AG04450 (cell line): ENCODE data around the gene ZNF169. TPM values are rescaled to one million over a fixed set of nuclear protein-coding genes. Genes with fewer than 3 reads are reported as not detected.
"Not testable (repeated sequence)": the region's sequence is repeated elsewhere in the genome, so short reads cannot be mapped to it uniquely, and the experiment has no call there.

Experiments used
- CTCF ChIA-PET: fragments of 300-600, 350-600 bp; formaldehyde crosslinking; extraction: SDS; loops from one replicate; lab custom pipeline; 2022; ENCODE audit warnings: antibody characterized with exemption, inconsistent platforms; lab: Charles Lee
- POLR2A ChIA-PET: fragments of 350-600 bp; formaldehyde crosslinking; extraction: SDS; loops from one replicate; lab custom pipeline; 2021; ENCODE audit warnings: antibody characterized with exemption, inconsistent platforms; lab: Yijun Ruan, JAX
- DNase-seq: peaks from one replicate; pipeline ENCODE4 v3.0.0-alpha.2; 2011; ENCODE audit warnings: low read depth, low spot score
- H3K27ac ChIP-seq: one replicate; pipeline ENCODE4 v1.5.1; 2012; ENCODE audit warnings: low read depth, low read length, control low read depth
- H3K27me3 ChIP-seq: one replicate; pipeline ENCODE4 v1.6.0; 2012; ENCODE audit warnings: low read length; ENCODE audit not compliant: control insufficient read depth, insufficient read depth
- H3K4me3 ChIP-seq: 2 replicates; pipeline ENCODE4 v1.5.1; 2011; ENCODE audit warnings: mild to moderate bottlenecking, low read depth, low read length, control low read depth
- H3K9me3 ChIP-seq: 2 replicates; pipeline ENCODE4 v1.5.1; 2012; ENCODE audit warnings: low read length; ENCODE audit not compliant: control insufficient read depth, insufficient read depth
- CTCF ChIP-seq: IDR thresholded peaks from 2 replicates; pipeline ENCODE4 v1.5.1; 2011; ENCODE audit warnings: low read depth, low read length, control low read depth, inconsistent platforms
- polyA plus RNA-seq: library from polyadenylated mRNA; depleted of rRNA; stranded (reverse); fragments of >200 nt; gene quantifications from 2 replicates; pipeline ENCODE4 v1.2.3, GENCODE V29; 2011

The ZNF169 gene
- polyA plus RNA-seq, 1 experiment = 2.3 TPM

- Histone ChIP-seq H3K27me3 (no peaks in the 10 kb centered on the region), H3K9me3 (no peaks in the 10 kb centered on the region), H3K4me3 (no peak overlapping the region), H3K27ac (no peak overlapping the region)
- no peak for DNase-seq
- ChIA-PET POLR2A (no interaction called here), CTCF (no interaction called here)
- no peak for TF ChIP-seq CTCF
These were observed 41.6 kb downstream of the ZNF169 start for GRCh38 chr9:94300470-94301301.

GRCh38 chr9:94301583-94301982, 42.5 kb downstream of the ZNF169 start:
- no peak for TF ChIP-seq CTCF
- ChIA-PET CTCF (no interaction called here), POLR2A (no interaction called here)
- H3K4me3 ChIP-seq = no peak overlapping the region
- no peaks in the 10 kb centered on the region for H3K27me3 ChIP-seq
- no peaks in the 10 kb centered on the region for H3K9me3 ChIP-seq
- no peak overlapping the region for H3K27ac ChIP-seq
- no peak for DNase-seq

GRCh38 chr9:94302426-94302825, 43.3 kb downstream of the ZNF169 start:
- ChIA-PET CTCF (no interaction called here), POLR2A (no interaction called here)
- DNase-seq = no peak

GRCh38 chr9:94303321-94303720, 44.2 kb downstream of the ZNF169 start:
- Histone ChIP-seq H3K27me3 (no peaks in the 10 kb centered on the region), H3K4me3 (no peak overlapping the region), H3K9me3 (no peaks in the 10 kb centered on the region), H3K27ac (no peak overlapping the region)
- no peak for TF ChIP-seq CTCF
- no peak for DNase-seq
- ChIA-PET POLR2A (no interaction called here), CTCF (no interaction called here)

More at GRCh38 chr9:94302426-94302825, 43.3 kb downstream of the ZNF169 start:
- H3K27ac ChIP-seq = no peak overlapping the region
- H3K4me3 ChIP-seq = no peak overlapping the region
- no peaks in the 10 kb centered on the region for H3K9me3 ChIP-seq
- no peak for TF ChIP-seq CTCF
- H3K27me3 ChIP-seq = no peaks in the 10 kb centered on the region

- H3K27me3 ChIP-seq, H3K9me3 ChIP-seq, DNase-seq, POLR2A ChIA-PET, CTCF ChIA-PET, H3K27ac ChIP-seq, H3K4me3 ChIP-seq: not testable (repeated sequence)
These were observed 56.2 kb downstream of the ZNF169 start for GRCh38 chr9:94315034-94315984.

GRCh38 chr9:94316236-94316635, 57.1 kb downstream of the ZNF169 start:
- H3K27me3 ChIP-seq, POLR2A ChIA-PET, CTCF ChIA-PET, H3K9me3 ChIP-seq, H3K27ac ChIP-seq, H3K4me3 ChIP-seq, DNase-seq: not testable (repeated sequence)

- CTCF ChIA-PET, H3K27me3 ChIP-seq, H3K9me3 ChIP-seq, POLR2A ChIA-PET, H3K27ac ChIP-seq, DNase-seq, H3K4me3 ChIP-seq: not testable (repeated sequence)
These were observed 59.0 kb downstream of the ZNF169 start for GRCh38 chr9:94317949-94318657.
